Esophagus squamous epithelium (tissue), 5 donors: ENCODE data around the gene SLC24A3. TPM values are rescaled to one million over a fixed set of nuclear protein-coding genes. Genes with fewer than 3 reads are reported as not detected.

Experiments
- DNase-seq: peaks from one replicate; lab custom pipeline; 2025; lab: John Stamatoyannopoulos, UW
- H3K27ac ChIP-seq, 4 donors: fragments of 200-600 bp; sonication (generic); one replicate each; pipeline ENCODE4 v1.5.1; 2016 to 2019; ENCODE audit warnings: mild to moderate bottlenecking in 1 of 4
- H3K27me3 ChIP-seq, 4 donors: fragments of 200-600 bp; sonication (generic); 1 replicate in 3 of 4; 2 replicates in 1 of 4; pipeline versions ENCODE4 v1.5.1 to v1.6.0; 2017 to 2021; ENCODE audit warnings: antibody characterized with exemption in 1 of 4
- H3K36me3 ChIP-seq, 3 donors: fragments of 200-600 bp; sonication (generic); one replicate each; pipeline ENCODE4 v1.5.1; 2016 to 2019
- H3K4me1 ChIP-seq, 3 donors: fragments of 200-600 bp; sonication (generic); one replicate each; pipeline ENCODE4 v1.5.1; 2017 to 2019
- H3K4me3 ChIP-seq, 4 donors: fragments of 200-600 bp; sonication (generic); 1 replicate in 3 of 4; 2 replicates in 1 of 4; pipeline ENCODE4 v1.5.1; 2016 to 2019; ENCODE audit warnings: mild to moderate bottlenecking in 2 of 4, moderate library complexity in 1 of 4
- H3K9me3 ChIP-seq, 3 donors: fragments of 200-600 bp; sonication (generic); one replicate each; pipeline ENCODE4 v1.5.1; 2016 to 2019
- POLR2A ChIP-seq, 4 donors: fragments of 450-650 bp; IDR thresholded peaks; one replicate each; pipeline ENCODE4 v1.6.1; 2017; ENCODE audit warnings: antibody characterized with exemption in 4 of 4, mild to moderate bottlenecking in 4 of 4, moderate library complexity in 3 of 4
- WGBS, 2 donors: methylation state at CpG; one replicate each; pipeline ENCODE4 v1.1.5; 2018; 5-methylcytosine and 5-hydroxymethylcytosine counted together
- intact Hi-C: fragments of 100-400 bp; cut with DNase I; formaldehyde crosslinking; loops from one replicate; pipeline ENCODE4 v1.15.0; 2022
- total RNA-seq, 4 donors: library from RNA; depleted of rRNA; stranded (reverse); fragments of >200 nt; gene quantifications; one replicate each; pipeline ENCODE4 v1.1.0, GENCODE V29; 2016
- TF ChIP-seq, protein P1 (sequence below), 6 experiments: fragments of 450-650 bp in 4 of 6; fragments of 200-600 bp in 2 of 6; sonication (generic) in 2 of 6; IDR thresholded peaks; one replicate each; pipeline ENCODE4 v1.5.1; 2016 to 2019; ENCODE audit warnings: antibody characterized with exemption in 6 of 6, mild to moderate bottlenecking in 4 of 6, moderate library complexity in 4 of 6
- donor health status: DM: yes; HTN: yes; CAD: no.

The SLC24A3 gene
- total RNA-seq, 4 donors from 2014 or later = 3.0 to 8.2 (median 6.1) TPM

DNA sequence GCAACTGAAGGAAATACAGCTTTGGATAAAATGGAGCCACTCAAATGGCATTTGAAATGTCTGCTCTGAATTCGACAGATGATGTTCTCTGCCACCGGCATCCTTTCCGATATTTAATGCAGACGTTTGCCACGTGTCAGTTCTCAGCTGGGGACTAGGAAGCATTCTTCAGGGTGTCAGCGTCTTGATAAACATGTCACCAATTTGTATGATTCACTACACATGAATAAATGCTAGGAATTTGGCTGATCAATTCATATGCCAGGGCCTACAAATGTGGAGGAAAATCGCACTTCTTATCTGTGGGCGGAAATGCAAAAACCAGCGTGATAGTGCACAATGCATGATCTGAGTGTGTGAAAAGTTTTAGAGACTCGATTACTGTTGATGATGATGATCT is 169.5 kb downstream of the SLC24A3 start:
- H3K27ac ChIP-seq = no peak overlapping the region
- no peak for DNase-seq
- no peaks in the 10 kb centered on the region for H3K36me3 ChIP-seq
- no peaks in the 10 kb centered on the region for H3K4me1 ChIP-seq
- intact Hi-C loops = no loop called here
- H3K9me3 ChIP-seq = no peaks in the 10 kb centered on the region
- TF ChIP-seq, protein P1, sequence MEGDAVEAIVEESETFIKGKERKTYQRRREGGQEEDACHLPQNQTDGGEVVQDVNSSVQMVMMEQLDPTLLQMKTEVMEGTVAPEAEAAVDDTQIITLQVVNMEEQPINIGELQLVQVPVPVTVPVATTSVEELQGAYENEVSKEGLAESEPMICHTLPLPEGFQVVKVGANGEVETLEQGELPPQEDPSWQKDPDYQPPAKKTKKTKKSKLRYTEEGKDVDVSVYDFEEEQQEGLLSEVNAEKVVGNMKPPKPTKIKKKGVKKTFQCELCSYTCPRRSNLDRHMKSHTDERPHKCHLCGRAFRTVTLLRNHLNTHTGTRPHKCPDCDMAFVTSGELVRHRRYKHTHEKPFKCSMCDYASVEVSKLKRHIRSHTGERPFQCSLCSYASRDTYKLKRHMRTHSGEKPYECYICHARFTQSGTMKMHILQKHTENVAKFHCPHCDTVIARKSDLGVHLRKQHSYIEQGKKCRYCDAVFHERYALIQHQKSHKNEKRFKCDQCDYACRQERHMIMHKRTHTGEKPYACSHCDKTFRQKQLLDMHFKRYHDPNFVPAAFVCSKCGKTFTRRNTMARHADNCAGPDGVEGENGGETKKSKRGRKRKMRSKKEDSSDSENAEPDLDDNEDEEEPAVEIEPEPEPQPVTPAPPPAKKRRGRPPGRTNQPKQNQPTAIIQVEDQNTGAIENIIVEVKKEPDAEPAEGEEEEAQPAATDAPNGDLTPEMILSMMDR (IDR thresholded peaks at IDR 0.05) = no peak
- no peak for TF ChIP-seq POLR2A (IDR thresholded peaks at IDR 0.05)
- H3K4me3 ChIP-seq = no peak overlapping the region
- 79 to 81% methylated on average over 10 of the region's 10 CpGs for WGBS, 2 donors
- no peaks in the 10 kb centered on the region for H3K27me3 ChIP-seq

DNA sequence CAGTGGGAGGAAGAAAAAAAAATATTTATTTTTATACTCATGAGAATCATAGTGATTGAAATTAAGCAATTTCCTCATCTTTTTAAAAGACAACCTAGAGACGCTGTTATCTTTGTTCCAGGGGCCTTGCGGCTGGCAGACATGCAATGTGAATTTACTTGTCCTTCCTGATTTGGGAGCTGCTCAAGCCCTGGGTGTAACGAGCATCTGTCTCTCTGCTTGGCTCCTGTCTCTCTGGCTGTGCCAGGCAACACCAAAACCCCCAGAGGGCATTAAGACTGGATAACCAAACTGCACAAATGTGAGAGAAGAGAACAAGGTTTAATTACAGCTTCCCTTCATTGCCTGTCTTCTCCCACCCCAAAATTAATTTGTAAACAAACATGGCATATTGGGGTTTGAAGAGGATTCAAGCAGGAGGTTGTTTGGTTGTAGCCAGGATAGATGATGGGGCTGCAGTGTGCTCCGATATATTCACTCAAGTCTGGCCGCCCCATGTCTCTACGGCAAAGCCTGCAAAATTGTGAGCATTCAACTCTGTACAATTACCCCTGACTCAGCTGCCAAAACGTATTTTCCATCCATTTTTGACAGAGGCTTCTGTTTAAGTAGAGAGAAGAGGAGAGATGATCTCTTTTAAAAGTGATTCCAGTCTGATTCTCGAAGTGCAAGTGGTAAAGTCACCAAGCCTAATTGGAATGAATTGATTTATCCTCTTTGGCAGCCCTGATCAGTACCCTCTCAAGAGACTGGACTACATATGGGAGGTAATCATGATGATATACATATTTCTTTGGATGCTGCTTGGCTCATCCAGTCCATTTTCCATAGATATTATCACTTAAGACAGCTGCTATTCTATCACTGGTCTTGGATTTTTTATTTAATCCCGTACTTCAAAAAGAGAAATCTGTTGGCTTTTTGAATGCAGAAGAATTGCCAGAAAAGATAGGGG is 170.2 kb downstream of the SLC24A3 start:
- Histone ChIP-seq H3K27me3 (no peaks in the 10 kb centered on the region), H3K9me3 (no peaks in the 10 kb centered on the region), H3K4me1 (no peaks in the 10 kb centered on the region), H3K4me3 (no peak overlapping the region), H3K36me3 (no peaks in the 10 kb centered on the region), H3K27ac (no peak overlapping the region)
- intact Hi-C loops = no loop called here
- DNase-seq = no peak
- 59 to 61% methylated on average over 9 of the region's 9 CpGs for WGBS, 2 donors
- no peak for TF ChIP-seq POLR2A (IDR thresholded peaks at IDR 0.05)

DNA sequence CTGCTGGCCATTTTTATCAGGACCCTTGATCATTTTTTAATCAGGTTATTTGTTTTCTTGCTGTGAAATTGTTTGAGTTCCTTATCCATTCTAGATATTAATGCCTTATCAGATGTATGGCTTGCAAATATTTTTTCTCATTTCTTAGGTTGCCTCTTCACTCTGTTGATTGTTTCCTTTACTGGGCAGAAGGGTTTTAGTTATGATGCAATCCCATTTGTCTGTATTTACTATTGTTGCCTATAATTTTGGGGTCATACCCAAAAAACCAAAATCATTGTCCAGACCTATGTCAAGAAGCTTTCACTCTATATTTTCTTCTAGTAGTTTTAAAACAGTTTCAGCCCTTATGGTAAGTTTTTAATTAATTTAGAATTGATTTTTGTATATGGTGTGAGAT is 172.5 kb downstream of the SLC24A3 start:
- Histone ChIP-seq H3K4me3 (no peak overlapping the region), H3K4me1 (no peaks in the 10 kb centered on the region), H3K27me3 (no peaks in the 10 kb centered on the region), H3K9me3 (no peaks in the 10 kb centered on the region), H3K27ac (no peak overlapping the region), H3K36me3 (no peaks in the 10 kb centered on the region)
- no peak for DNase-seq
- TF ChIP-seq POLR2A (IDR thresholded peaks at IDR 0.05) = no peak
- TF ChIP-seq, protein P1 (IDR thresholded peaks at IDR 0.05) = no peak
- intact Hi-C loops = no loop called here

DNA sequence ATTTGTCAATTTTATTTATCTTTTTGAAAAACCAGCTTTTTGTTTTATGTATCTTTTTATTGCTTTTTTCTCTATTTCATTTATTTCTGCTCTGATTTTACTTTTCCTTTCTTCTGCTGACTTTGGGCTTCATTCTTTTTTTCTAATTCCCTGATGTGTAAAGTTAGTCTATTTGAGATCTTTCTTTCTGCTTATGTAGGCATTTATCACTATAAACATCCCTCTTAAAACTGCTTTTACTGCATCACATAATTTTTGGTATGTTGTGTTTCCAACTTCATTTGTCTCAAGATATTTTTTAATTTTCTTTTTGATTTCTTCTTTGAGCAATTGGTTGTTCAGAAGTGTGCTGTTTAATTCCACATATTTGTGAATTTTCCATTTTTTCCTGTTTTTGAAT is 174.8 kb downstream of the SLC24A3 start:
- no peak overlapping the region for H3K27ac ChIP-seq
- no peaks in the 10 kb centered on the region for H3K4me1 ChIP-seq
- H3K4me3 ChIP-seq = no peak overlapping the region
- no peaks in the 10 kb centered on the region for H3K36me3 ChIP-seq
- TF ChIP-seq POLR2A (IDR thresholded peaks at IDR 0.05) = no peak
- TF ChIP-seq, protein P1 (IDR thresholded peaks at IDR 0.05) = no peak
- no peaks in the 10 kb centered on the region for H3K9me3 ChIP-seq
- intact Hi-C loops = no loop called here
- DNase-seq = no peak
- H3K27me3 ChIP-seq = no peaks in the 10 kb centered on the region

DNA sequence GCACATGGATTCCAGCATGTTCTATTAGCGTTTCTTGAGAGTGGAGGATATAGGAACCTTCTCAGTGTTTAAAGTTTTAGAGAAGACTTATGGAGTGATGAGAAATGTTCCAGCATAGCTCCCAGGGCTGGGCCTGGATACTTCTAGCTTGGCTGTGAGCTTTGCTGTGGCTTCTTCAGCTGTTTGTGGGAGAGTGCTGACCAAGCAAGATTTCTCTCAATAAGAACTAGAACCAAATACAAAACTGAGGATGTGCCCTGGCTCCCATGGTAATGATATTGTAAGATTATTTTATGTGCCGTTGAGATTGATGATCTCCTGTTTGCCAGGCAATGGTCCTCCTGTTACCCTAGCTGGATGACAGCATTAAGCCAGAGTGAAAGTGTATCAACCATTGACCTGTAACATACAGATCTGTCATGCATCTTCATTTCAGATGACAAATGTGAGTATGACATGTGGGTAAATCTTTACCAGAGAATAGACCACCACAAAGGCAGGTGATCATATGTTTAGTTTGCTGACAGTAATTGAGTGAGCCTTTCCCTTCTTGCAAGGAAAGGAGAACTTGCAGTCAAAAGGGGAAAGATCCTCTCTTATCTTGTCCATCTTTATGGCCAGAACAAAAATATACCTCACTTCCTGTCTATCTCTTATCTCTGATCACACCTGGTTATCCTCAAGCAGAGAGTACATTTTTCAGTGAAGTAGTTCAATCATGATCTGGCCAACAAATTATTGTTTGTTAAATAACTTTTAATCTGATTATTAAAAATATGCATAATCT is 180.1 kb downstream of the SLC24A3 start:
- no peaks in the 10 kb centered on the region for H3K9me3 ChIP-seq
- no peak for DNase-seq
- no peak overlapping the region for H3K4me3 ChIP-seq
- no peaks in the 10 kb centered on the region for H3K36me3 ChIP-seq
- WGBS, 2 donors = 81 to 88% methylated on average over 2 of the region's 2 CpGs
- no peaks in the 10 kb centered on the region for H3K4me1 ChIP-seq
- TF ChIP-seq POLR2A (IDR thresholded peaks at IDR 0.05) = no peak
- TF ChIP-seq, protein P1 (IDR thresholded peaks at IDR 0.05) = no peak
- H3K27ac ChIP-seq = no peak overlapping the region
- no peaks in the 10 kb centered on the region for H3K27me3 ChIP-seq
- intact Hi-C loops = no loop called here
